GM13976 (cell line): ENCODE data around the gene RAB5A.

ENCODE experiments used
- DNase-seq: peaks from one replicate; pipeline ENCODE4 v3.0.0; 2012; ENCODE audit warnings: low spot score
- CTCF ChIP-seq: IDR thresholded peaks from 2 replicates; pipeline ENCODE4 v1.5.1; 2012; ENCODE audit warnings: borderline replicate concordance, mild to moderate bottlenecking; ENCODE audit not compliant: insufficient read depth; ENCODE audit errors: extremely low read depth, missing control alignments, control extremely low read depth
- in situ Hi-C: fragments of 300-500 bp; cut with MboI; formaldehyde crosslinking; loops from one replicate; pipeline ENCODE4 v1.12.0; 2022; ENCODE audit warnings: low sequenced_read_pairs, mixed read lengths, inconsistent platforms; ENCODE audit not compliant: unreplicated experiment

Gene RAB5A

GRCh38 chr3:19994796-19995195, 47.9 kb downstream of the RAB5A start:
- no peak for TF ChIP-seq CTCF
- in situ Hi-C loops = no loop called here

GRCh38 chr3:19997502-19997901, 50.6 kb downstream of the RAB5A start:
- no peak for DNase-seq
- TF ChIP-seq CTCF = no peak
- in situ Hi-C loops = no loop called here

More at GRCh38 chr3:19994796-19995195, 47.9 kb downstream of the RAB5A start:
- no peak for DNase-seq

DNA sequence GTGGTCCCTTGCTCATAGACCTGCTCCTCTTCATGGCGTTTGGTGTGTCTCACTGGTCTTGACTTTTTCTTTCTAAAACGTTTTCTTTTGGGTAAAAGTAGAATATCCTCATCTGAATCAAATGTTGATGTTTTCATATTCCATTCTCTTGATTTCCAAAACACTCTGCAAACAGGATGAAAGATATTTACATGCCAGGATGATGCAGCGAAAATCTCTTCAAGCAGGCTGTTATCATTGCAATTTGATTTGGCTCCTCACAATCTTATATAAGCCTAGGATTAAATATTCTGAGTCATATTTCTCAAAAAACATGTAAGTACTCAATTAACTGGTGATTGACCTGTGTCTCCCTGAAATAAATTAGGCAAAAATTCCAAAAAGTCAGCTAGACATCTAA, 55.0 kb downstream of the RAB5A start:
- in situ Hi-C loops = no loop called here
- no peak for DNase-seq
- no peak for TF ChIP-seq CTCF

DNA sequence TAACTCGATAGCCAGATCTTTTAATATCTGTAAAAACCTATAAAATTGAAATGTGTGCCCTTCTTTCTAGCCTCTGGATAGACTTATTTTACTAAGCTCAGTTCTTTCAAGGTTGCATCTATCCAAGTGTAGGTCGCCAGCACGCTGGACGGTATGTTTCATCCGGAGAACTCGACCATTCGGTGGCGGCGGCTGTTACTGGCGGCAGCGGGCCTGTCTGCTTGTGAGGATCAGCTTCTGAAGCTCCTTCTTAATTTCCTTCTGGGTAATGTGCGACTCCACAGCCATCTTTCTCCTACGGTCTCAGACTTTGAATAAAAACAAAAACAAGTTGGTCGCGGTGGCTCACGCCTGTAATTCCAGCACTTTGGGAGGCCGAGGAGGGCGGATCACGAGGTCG, 61.1 kb downstream of the RAB5A start:
- no peak for DNase-seq
- TF ChIP-seq CTCF = no peak
- in situ Hi-C loops = no loop called here

- in situ Hi-C loops = no loop called here
- no peak for TF ChIP-seq CTCF
- DNase-seq = no peak
Measured at GRCh38 chr3:20008646-20009045, 61.7 kb downstream of the RAB5A start.

- no peak for TF ChIP-seq CTCF
- in situ Hi-C loops = no loop called here
Measured at GRCh38 chr3:20012164-20012563, 65.3 kb downstream of the RAB5A start, which contains the start of gene PP2D1. PP2D1 (minus strand) TSS chr3:20012264; CDS start chr3:20012072, 192 bp downstream.

GRCh38 chr3:20013396-20013795, 66.5 kb downstream of the RAB5A start:
- no peak for DNase-seq
- no peak for TF ChIP-seq CTCF
- in situ Hi-C loops = no loop called here

More at GRCh38 chr3:20012164-20012563, 65.3 kb downstream of the RAB5A start, which contains the start of gene PP2D1:
- no peak for DNase-seq
